ENCODE measurements around the gene RNF2.

DNA sequence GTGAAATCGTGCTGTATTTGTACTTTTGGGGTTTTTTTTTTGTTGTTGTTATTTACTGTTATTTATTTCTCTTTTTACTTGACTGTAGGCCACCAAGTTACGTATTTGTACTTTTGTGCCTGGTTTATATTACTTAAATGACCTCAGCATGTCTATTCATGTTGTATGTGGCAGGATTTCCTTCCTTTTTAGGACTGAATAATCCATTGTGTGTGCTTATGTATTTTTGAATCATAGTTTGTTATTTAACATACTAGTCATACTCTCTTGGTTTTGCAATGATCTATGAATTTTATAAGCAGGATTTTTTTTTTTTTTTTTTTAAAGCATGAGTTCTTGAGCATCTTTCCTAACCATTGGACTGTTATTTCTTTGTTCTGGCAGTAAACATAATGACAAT lies 51.2 kb downstream of the RNF2 start:
- TF ChIP-seq CTCF (IDR thresholded peaks at IDR 0.05) (no peak), POLR2AphosphoS5 (IDR thresholded peaks at IDR 0.05; ENCODE audit: low read depth, low read length) (no peak)
- TF ChIP-seq, protein P1, sequence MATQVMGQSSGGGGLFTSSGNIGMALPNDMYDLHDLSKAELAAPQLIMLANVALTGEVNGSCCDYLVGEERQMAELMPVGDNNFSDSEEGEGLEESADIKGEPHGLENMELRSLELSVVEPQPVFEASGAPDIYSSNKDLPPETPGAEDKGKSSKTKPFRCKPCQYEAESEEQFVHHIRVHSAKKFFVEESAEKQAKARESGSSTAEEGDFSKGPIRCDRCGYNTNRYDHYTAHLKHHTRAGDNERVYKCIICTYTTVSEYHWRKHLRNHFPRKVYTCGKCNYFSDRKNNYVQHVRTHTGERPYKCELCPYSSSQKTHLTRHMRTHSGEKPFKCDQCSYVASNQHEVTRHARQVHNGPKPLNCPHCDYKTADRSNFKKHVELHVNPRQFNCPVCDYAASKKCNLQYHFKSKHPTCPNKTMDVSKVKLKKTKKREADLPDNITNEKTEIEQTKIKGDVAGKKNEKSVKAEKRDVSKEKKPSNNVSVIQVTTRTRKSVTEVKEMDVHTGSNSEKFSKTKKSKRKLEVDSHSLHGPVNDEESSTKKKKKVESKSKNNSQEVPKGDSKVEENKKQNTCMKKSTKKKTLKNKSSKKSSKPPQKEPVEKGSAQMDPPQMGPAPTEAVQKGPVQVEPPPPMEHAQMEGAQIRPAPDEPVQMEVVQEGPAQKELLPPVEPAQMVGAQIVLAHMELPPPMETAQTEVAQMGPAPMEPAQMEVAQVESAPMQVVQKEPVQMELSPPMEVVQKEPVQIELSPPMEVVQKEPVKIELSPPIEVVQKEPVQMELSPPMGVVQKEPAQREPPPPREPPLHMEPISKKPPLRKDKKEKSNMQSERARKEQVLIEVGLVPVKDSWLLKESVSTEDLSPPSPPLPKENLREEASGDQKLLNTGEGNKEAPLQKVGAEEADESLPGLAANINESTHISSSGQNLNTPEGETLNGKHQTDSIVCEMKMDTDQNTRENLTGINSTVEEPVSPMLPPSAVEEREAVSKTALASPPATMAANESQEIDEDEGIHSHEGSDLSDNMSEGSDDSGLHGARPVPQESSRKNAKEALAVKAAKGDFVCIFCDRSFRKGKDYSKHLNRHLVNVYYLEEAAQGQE (IDR thresholded peaks at IDR 0.05; ENCODE audit: insufficient read depth in 1 of 2, low read depth in 2 of 2, low read length in 1 of 2): no peak
